GM12878 (cell line): ENCODE measurements around the gene GALNT12. TPM values are rescaled to one million over a fixed set of nuclear protein-coding genes. Genes with fewer than 3 reads are reported as not detected.

Source experiments
- ATAC-seq: fragments of 200-7000 bp; cut with Tn5 transposase; 3 replicates; pipeline ENCODE4 v1.9.1; 2020; ENCODE audit warnings: mild to moderate bottlenecking, moderate library complexity
- BruUV-seq: library from RNA; stranded (reverse); fragments of 400-500 nt; replicated peaks from 2 replicates; lab custom pipeline; 2021; lab: Mats Ljungman, UMichigan
- CTCF ChIA-PET: fragments of 300-600 bp; sonication (Branson Sonifier 250); formaldehyde crosslinking; extraction: SDS; loops from one replicate; lab custom pipeline; 2021; ENCODE audit warnings: inconsistent platforms; lab: Yijun Ruan, JAX
- POLR2A ChIA-PET: fragments of 350-600 bp; formaldehyde crosslinking; extraction: SDS; loops from one replicate; lab custom pipeline; 2021; ENCODE audit warnings: inconsistent platforms; lab: Charles Lee
- RAD21 ChIA-PET: fragments of 300-600 bp; sonication (Branson Sonifier 250); formaldehyde crosslinking; loops from one replicate; lab custom pipeline; 2023; ENCODE audit warnings: antibody characterized with exemption; ENCODE audit not compliant: unreplicated experiment; lab: Charles Lee
- SMC1A ChIA-PET: fragments of 300-600 bp; sonication (Branson Sonifier 250); formaldehyde crosslinking; loops from one replicate; lab custom pipeline; 2023; ENCODE audit not compliant: unreplicated experiment, uncharacterized antibody; lab: Charles Lee
- DNase-seq: peaks from one replicate; pipeline ENCODE4 v3.0.0-alpha.2; 2011; ENCODE audit warnings: low read depth, low spot score
- FAIRE-seq: peaks from 3 replicates; lab custom pipeline; 2011; peaks lifted over from hg19 to GRCh38; lab: Jason Lieb, UNC
- H2AFZ ChIP-seq: 2 replicates; pipeline ENCODE4 v1.6.0; 2011; ENCODE audit warnings: low read depth, low read length, control low read depth; ENCODE audit not compliant: control insufficient read depth
- H3K27ac ChIP-seq: 2 replicates; pipeline ENCODE4 v1.5.1; 2011; ENCODE audit warnings: control low read depth; ENCODE audit not compliant: control insufficient read depth, insufficient read depth
- H3K27me3 ChIP-seq, 2 experiments: replicated peaks in 1 of 2; 2 replicates each; pipeline versions ENCODE4 v1.6.0 to v1.6.1; 2011; ENCODE audit warnings: low read length in 1 of 2; ENCODE audit not compliant: control insufficient read depth in 2 of 2, insufficient read depth in 2 of 2
- H3K36me3 ChIP-seq, 2 experiments: 2 replicates each; pipeline ENCODE4 v1.5.1; 2011; ENCODE audit warnings: low read length in 1 of 2; ENCODE audit not compliant: control insufficient read depth in 2 of 2, insufficient read depth in 2 of 2
- H3K4me1 ChIP-seq: 2 replicates; pipeline ENCODE4 v1.6.1; 2011; ENCODE audit warnings: mild to moderate bottlenecking, low read length, moderate library complexity, mixed read lengths; ENCODE audit not compliant: control insufficient read depth, insufficient read depth
- H3K4me2 ChIP-seq: 2 replicates; pipeline ENCODE4 v1.6.0; 2011; ENCODE audit warnings: control low read depth; ENCODE audit not compliant: control insufficient read depth, insufficient read depth
- H3K4me3 ChIP-seq: fragments of 200-600 bp; sonication (generic); 2 replicates; pipeline ENCODE4 v1.5.1; 2016
- H3K79me2 ChIP-seq: 2 replicates; pipeline ENCODE4 v1.6.0; 2011; ENCODE audit warnings: low read length; ENCODE audit not compliant: control insufficient read depth, insufficient read depth
- H3K9ac ChIP-seq: 2 replicates; pipeline ENCODE4 v1.8.0; 2011; ENCODE audit warnings: low read length, control low read depth, mixed read lengths; ENCODE audit not compliant: control insufficient read depth, insufficient read depth
- H3K9me3 ChIP-seq: replicated peaks from 3 replicates; pipeline ENCODE4 v1.5.1; 2011; ENCODE audit warnings: mild to moderate bottlenecking, low read length; ENCODE audit not compliant: control insufficient read depth, insufficient read depth
- H4K20me1 ChIP-seq: 2 replicates; pipeline ENCODE4 v1.6.0; 2011; ENCODE audit not compliant: control insufficient read depth, insufficient read depth
- BACH1 ChIP-seq: fragments of 450-650 bp; IDR thresholded peaks from 2 replicates; pipeline ENCODE4 v1.6.1; 2017; ENCODE audit warnings: mild to moderate bottlenecking, borderline replicate concordance
- CREB1 ChIP-seq: IDR thresholded peaks from 2 replicates; pipeline ENCODE4 v1.6.1; 2012; ENCODE audit warnings: low read depth, mild to moderate bottlenecking, inconsistent platforms
- CTCF ChIP-seq, 3 experiments: IDR thresholded peaks in 2 of 3; conservative IDR thresholded peaks in 1 of 3; 2 replicates each; pipeline ENCODE4 v1.5.1; 2011; ENCODE audit warnings: low read depth in 3 of 3, low read length in 3 of 3, mild to moderate bottlenecking in 3 of 3, control low read depth in 2 of 3, moderate library complexity in 2 of 3, inconsistent platforms in 1 of 3, mixed read lengths in 1 of 3; ENCODE audit not compliant: control insufficient read depth in 2 of 3, insufficient read depth in 1 of 3; ENCODE audit errors: extremely low read depth in 1 of 3
- HDAC2 ChIP-seq: fragments of 200-600 bp; sonication (generic); IDR thresholded peaks from 2 replicates; pipeline ENCODE4 v1.6.1; 2017
- JUNB ChIP-seq: IDR thresholded peaks from 2 replicates; pipeline ENCODE4 v1.6.1; 2016; ENCODE audit warnings: antibody characterized with exemption, mild to moderate bottlenecking
- JUND ChIP-seq: IDR thresholded peaks from 2 replicates; pipeline ENCODE4 v1.6.1; 2012; ENCODE audit warnings: low read depth, mild to moderate bottlenecking, low read length, improper control_type of control experiment, moderate library complexity
- LARP7 ChIP-seq: fragments of 450-650 bp; IDR thresholded peaks from 2 replicates; pipeline ENCODE4 v1.6.1; 2017; ENCODE audit warnings: mild to moderate bottlenecking
- MTA2 ChIP-seq: fragments of 450-650 bp; IDR thresholded peaks from 2 replicates; pipeline ENCODE4 v1.6.1; 2016; ENCODE audit warnings: low read depth, mild to moderate bottlenecking, moderate library complexity
- RELB ChIP-seq: fragments of 450-650 bp; IDR thresholded peaks from 2 replicates; pipeline ENCODE4 v1.6.1; 2017; ENCODE audit warnings: low read depth, mild to moderate bottlenecking, moderate library complexity
- RFX5 ChIP-seq: IDR thresholded peaks from 2 replicates; pipeline ENCODE4 v1.6.1; 2011; ENCODE audit warnings: low read depth, low read length, improper control_type of control experiment
- SREBF1 ChIP-seq: IDR thresholded peaks from 2 replicates; pipeline ENCODE4 v1.6.1; 2012; ENCODE audit warnings: mild to moderate bottlenecking, low read length
- SUPT20H ChIP-seq: IDR thresholded peaks from 2 replicates; pipeline ENCODE4 v1.6.1; 2011; ENCODE audit warnings: low read depth, mild to moderate bottlenecking, low read length, moderate library complexity, borderline replicate concordance; ENCODE audit not compliant: control insufficient read depth
- TARDBP ChIP-seq: IDR thresholded peaks from 2 replicates; pipeline ENCODE4 v1.6.1; 2016; ENCODE audit warnings: borderline replicate concordance
- YY1 ChIP-seq: IDR thresholded peaks from 2 replicates; pipeline ENCODE4 v1.6.1; 2011; ENCODE audit warnings: low read depth, mild to moderate bottlenecking, low read length
- WGBS: methylation state at CpG from one replicate; pipeline ENCODE4 v1.1.6; 2016; ENCODE audit warnings: low lambda C conversion rate; ENCODE audit not compliant: insufficient replicate concordance, insufficient coverage; ENCODE audit errors: missing lambda C conversion rate; 5-methylcytosine and 5-hydroxymethylcytosine counted together
- in situ Hi-C: fragments of 300-500 bp; cut with MboI; formaldehyde crosslinking; loops from 9 replicates; pipeline ENCODE4 v1.14.3; 2018; ENCODE audit warnings: mixed read lengths
- intact Hi-C: fragments of 100-400 bp; cut with micrococcal nuclease; formaldehyde crosslinking; loops from one replicate; pipeline ENCODE4 v1.14.2; 2022; ENCODE audit not compliant: unreplicated experiment
- polyA plus RNA-seq, 11 experiments: library from polyadenylated mRNA; depleted of rRNA in 4 of 11; unstranded in 6 of 11; stranded (reverse) in 5 of 11; fragments of >200 nt; fragmentation: Nextera tagmentation in 4 of 11; fragmentation: Illumina TruSeq in 1 of 11; extraction: Ambion mirVana in 4 of 11; extraction: Trizol in 1 of 11; gene quantifications; 1 replicate in 1 of 11; 2 replicates in 10 of 11; pipeline versions ENCODE4 v1.2.1 to v1.2.3, GENCODE V29; 2011 to 2016; ENCODE audit warnings: inconsistent platforms in 2 of 11, missing spikeins in 2 of 11, low read depth in 1 of 11
- total RNA-seq, 4 experiments: library from RNA; depleted of rRNA in 3 of 4; stranded (reverse); fragments of >200 nt in 3 of 4; fragmentation: Illumina TruSeq in 1 of 4; extraction: Trizol in 1 of 4; gene quantifications; 2 replicates each; pipeline versions ENCODE4 v1.2.1 to v1.2.3, GENCODE V29; 2013 to 2021

The GALNT12 gene
- total and polyA plus RNA-seq, 10 of the 15 experiments (the other 5 are each of a cell fraction or from before 2014, with no cell fraction given) = 0.13 to 5.3 (median 3.2) TPM

- H3K36me3 ChIP-seq = no peaks in the 10 kb centered on the region
- no peak overlapping the region for H3K9ac ChIP-seq
- no peak overlapping the region for H2AFZ ChIP-seq
- FAIRE-seq (no peak), DNase-seq (no peak), ATAC-seq (no peak)
- CTCF ChIA-PET = interaction anchor here (1.1 kb wide), 1 partner anchor 23 kb away, joined by 4 read pairs; no protein-coding TSS in a partner anchor
- 64% methylated on average over 14 of the region's 15 CpGs for WGBS
- RAD21 ChIA-PET = no interaction called here
- no peaks in the 10 kb centered on the region for H4K20me1 ChIP-seq
- H3K79me2 ChIP-seq = no peaks in the 10 kb centered on the region
- no peaks in the 10 kb centered on the region for H3K4me1 ChIP-seq
- H3K27ac ChIP-seq = no peak overlapping the region
- H3K9me3 ChIP-seq = no peaks in the 10 kb centered on the region
- no peak for TF ChIP-seq JUNB
- TF ChIP-seq CTCF (IDR thresholded peaks at IDR 0.05 in 2 of 3, conservative IDR thresholded peaks at IDR 0.05 in 1 of 3; ENCODE audit: control insufficient read depth in 2 of 3, extremely low read depth in 1 of 3, insufficient read depth in 1 of 3, low read depth in 3 of 3, low read length in 3 of 3) = no peak
- TF ChIP-seq MTA2 = no peak
- TF ChIP-seq CREB1 = no peak
- no peak for TF ChIP-seq BACH1
- TF ChIP-seq TARDBP = no peak
- no peak for TF ChIP-seq SREBF1
- no peak for TF ChIP-seq YY1
- TF ChIP-seq RELB = no peak
- no peak for TF ChIP-seq SUPT20H
- TF ChIP-seq JUND = no peak
- no peak for TF ChIP-seq RFX5
- TF ChIP-seq LARP7 = no peak
- no peak for TF ChIP-seq HDAC2
- intact Hi-C loops (no loop called here), in situ Hi-C loops (loop anchor here (5.0 to 10.0 kb wide), 2 partner anchors 237 to 454 kb away; no protein-coding TSS in a partner anchor)
- H3K4me2 ChIP-seq = no peak overlapping the region
- no peak overlapping the region for H3K4me3 ChIP-seq
- POLR2A ChIA-PET = interaction anchor here (0.5 kb wide), 1 partner anchor 15 kb away, joined by 5 read pairs; no protein-coding TSS in a partner anchor
- SMC1A ChIA-PET = interaction anchor here (0.6 to 1.2 kb wide), 2 partner anchors 455 to 776 kb away, joined by 3 read pairs; no protein-coding TSS in a partner anchor
- no TSS peak for BruUV-seq
- no peaks in the 10 kb centered on the region for H3K27me3 ChIP-seq
These were observed 36.1 kb upstream of the GALNT12 start for GRCh38 chr9:98771209-98771874.
